CD4-positive, alpha-beta T cell (primary cell): Measurements from ENCODE around the gene PLPPR3. TPM values are rescaled to one million over a fixed set of nuclear protein-coding genes. Genes with fewer than 3 reads are reported as not detected.
A peak's percentile ranks its signal among the peaks of the same experiment; 100 is the strongest.
"Not testable (repeated sequence)": the region's sequence is repeated elsewhere in the genome, so short reads cannot be mapped to it uniquely, and the experiment has no call there.

Source experiments
- ATAC-seq: fragments of 200-7000 bp; cut with Tn5 transposase; one replicate; pipeline ENCODE4 v1.10.0; 2022; ENCODE audit warnings: mild to moderate bottlenecking; ENCODE audit not compliant: poor library complexity
- CTCF ChIA-PET: fragments of 350-600 bp; sonication (Branson Sonifier 250); formaldehyde crosslinking; loops from one replicate; lab custom pipeline; 2021; ENCODE audit warnings: antibody characterized with exemption, inconsistent platforms; lab: Charles Lee
- POLR2A ChIA-PET: fragments of 350-600 bp; sonication (Branson Sonifier 250); formaldehyde crosslinking; loops from one replicate; lab custom pipeline; 2021; ENCODE audit warnings: antibody characterized with exemption, inconsistent platforms; lab: Charles Lee
- DNase-seq, 14 experiments: peaks; one replicate each; pipeline ENCODE4 v3.0.0-alpha.2; 2013 to 2020; ENCODE audit warnings: mixed read lengths in 2 of 14
- H3K27ac ChIP-seq, 2 donors: one replicate each; pipeline versions ENCODE4 v1.5.1 to v1.7.0; 2013; ENCODE audit warnings: low read length in 2 of 2, low read depth in 1 of 2, mild to moderate bottlenecking in 1 of 2
- H3K27me3 ChIP-seq, 2 experiments: 1 replicate in 1 of 2; 2 replicates in 1 of 2; pipeline versions ENCODE4 v1.6.1 to v1.7.0; 2013; ENCODE audit warnings: low read length in 2 of 2, control low read depth in 1 of 2, mild to moderate bottlenecking in 1 of 2, moderate library complexity in 1 of 2; ENCODE audit not compliant: insufficient read depth in 2 of 2, control insufficient read depth in 1 of 2
- H3K36me3 ChIP-seq: one replicate; pipeline ENCODE4 v1.6.1; 2013; ENCODE audit warnings: low read length, control low read depth; ENCODE audit not compliant: insufficient read depth
- H3K4me1 ChIP-seq: one replicate; pipeline ENCODE4 v1.6.1; 2013; ENCODE audit warnings: low read length, control low read depth; ENCODE audit not compliant: insufficient read depth
- H3K4me3 ChIP-seq: one replicate; pipeline ENCODE4 v1.5.1; 2013; ENCODE audit warnings: mild to moderate bottlenecking, low read length, moderate library complexity
- H3K9me3 ChIP-seq, 2 experiments: 1 replicate in 1 of 2; 2 replicates in 1 of 2; pipeline versions ENCODE4 v1.6.1 to v1.7.0; 2013; ENCODE audit warnings: low read length in 2 of 2, mild to moderate bottlenecking in 2 of 2, control low read depth in 1 of 2, moderate library complexity in 1 of 2; ENCODE audit not compliant: control insufficient read depth in 1 of 2, insufficient read depth in 1 of 2
- H3K27ac Mint-ChIP-seq: one replicate; pipeline ENCODE4 v1.8.0; 2020; ENCODE audit warnings: mixed read lengths
- H3K27me3 Mint-ChIP-seq: one replicate; pipeline ENCODE4 v1.8.0; 2021; ENCODE audit warnings: mixed read lengths
- H3K36me3 Mint-ChIP-seq: one replicate; pipeline ENCODE4 v1.8.0; 2021; ENCODE audit warnings: low read depth, mixed read lengths
- H3K4me1 Mint-ChIP-seq: one replicate; pipeline ENCODE4 v1.8.0; 2021; ENCODE audit warnings: low read depth, mixed read lengths
- H3K4me3 Mint-ChIP-seq: one replicate; pipeline ENCODE4 v1.8.0; 2020; ENCODE audit warnings: mild to moderate bottlenecking, mixed read lengths
- H3K9me3 Mint-ChIP-seq: one replicate; pipeline ENCODE4 v1.8.0; 2020; ENCODE audit warnings: mixed read lengths
- CTCF ChIP-seq: fragments of 200-600 bp; IDR thresholded peaks from one replicate; pipeline ENCODE4 v1.8.0; 2022; ENCODE audit warnings: antibody characterized with exemption, mild to moderate bottlenecking
- intact Hi-C, 2 experiments: fragments of 100-400 bp; cut with DNase I in 1 of 2; cut with micrococcal nuclease in 1 of 2; formaldehyde crosslinking; loops; one replicate each; pipeline versions ENCODE4 v1.15.1 to v1.9.0; 2023 to 2025; cut with DNase I, micrococcal nuclease
- total RNA-seq, 174 experiments: library from RNA in 2 of 174; stranded (reverse) in 2 of 174; gene quantifications; one replicate each; pipeline ENCODE4 v1.2.3 and lab custom pipeline; 2021 to 2026

PLPPR3 gene
- total RNA-seq, 2 experiments from 2014 or later: not detected

DNA sequence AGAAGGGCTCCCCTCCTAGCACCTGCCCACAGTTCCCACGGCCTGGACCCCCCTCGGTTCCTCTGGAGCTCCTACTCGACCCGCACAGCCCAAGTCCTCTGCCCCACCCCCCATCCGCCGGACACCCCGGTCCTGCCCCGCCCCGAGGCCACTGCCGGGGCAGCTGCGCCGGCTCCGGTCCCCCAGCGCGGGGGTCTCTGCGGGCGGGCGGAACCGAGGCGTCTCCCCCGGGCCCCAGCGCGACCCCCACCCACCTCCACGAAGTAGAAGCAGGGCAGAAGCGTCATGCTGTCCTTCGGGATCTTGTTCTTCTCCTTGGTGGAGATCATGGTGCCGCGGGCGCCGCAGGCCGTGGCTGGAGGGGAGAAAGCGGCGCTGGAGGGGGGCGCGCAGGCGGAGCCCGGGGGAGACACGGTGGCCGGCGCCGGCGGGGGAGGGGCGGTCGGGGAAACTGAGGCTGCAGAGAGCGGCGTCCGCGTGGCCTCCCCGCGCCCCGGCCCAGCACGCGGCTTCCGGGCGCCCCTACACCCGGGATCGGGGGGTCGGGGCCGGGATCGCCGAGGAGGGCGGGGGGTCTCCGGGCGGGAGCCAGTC lies 427 bp downstream of the PLPPR3 start:
- no peaks in the 10 kb centered on the region for H3K9me3 Mint-ChIP-seq
- H3K27me3 Mint-ChIP-seq: peaks cover 16% of the 10 kb centered on the region
- H3K36me3 Mint-ChIP-seq: peaks cover 8% of the 10 kb centered on the region
- ATAC-seq: no peak
- Histone ChIP-seq H3K4me3 (no peak overlapping the region), H3K9me3 (peaks cover 0 to 4% of the 10 kb centered on the region in 2 experiments), H3K4me1 (peaks cover 6% of the 10 kb centered on the region), H3K27me3 (peaks cover 10 to 11% of the 10 kb centered on the region in 2 experiments), H3K36me3 (peaks cover 2% of the 10 kb centered on the region), H3K27ac (no peak overlapping the region)
- H3K4me1 Mint-ChIP-seq: no peaks in the 10 kb centered on the region
- no peak overlapping the region for H3K27ac Mint-ChIP-seq
- DNase-seq: no peak
- POLR2A ChIA-PET: no interaction called here
- intact Hi-C loops: no loop called here
- TF ChIP-seq CTCF: no peak
- CTCF ChIA-PET: no interaction called here
- no peak overlapping the region for H3K4me3 Mint-ChIP-seq

GRCh38 chr19:820212-820611 lies 1.5 kb downstream of the PLPPR3 start:
- H3K4me3 Mint-ChIP-seq, H3K36me3 ChIP-seq, intact Hi-C loops, H3K9me3 Mint-ChIP-seq, POLR2A ChIA-PET, DNase-seq, H3K4me1 ChIP-seq, H3K4me1 Mint-ChIP-seq, H3K27ac Mint-ChIP-seq, CTCF ChIA-PET, H3K27ac ChIP-seq, ATAC-seq, H3K9me3 ChIP-seq, H3K4me3 ChIP-seq: not testable (repeated sequence)
- Mint-ChIP-seq H3K36me3 (peaks cover 15% of the 10 kb centered on the region), H3K27me3 (peaks cover 16% of the 10 kb centered on the region)
- H3K27me3 ChIP-seq: peaks cover 10 to 11% of the 10 kb centered on the region in 2 experiments

DNA sequence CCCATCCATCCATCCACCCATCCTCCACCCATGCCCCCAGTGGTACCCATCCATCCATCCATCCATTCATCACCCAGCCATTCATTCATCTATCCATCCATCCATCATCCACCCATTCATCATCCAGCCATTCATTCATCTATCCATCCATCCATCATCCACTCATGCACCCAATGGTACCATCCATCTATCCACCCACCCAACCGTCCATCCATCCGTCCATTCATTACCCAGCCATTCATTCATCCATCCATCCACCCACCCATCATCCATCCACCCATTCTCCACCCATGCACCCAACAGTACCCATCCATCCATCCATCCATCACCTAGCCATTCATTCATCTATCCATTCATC lies 5.3 kb downstream of the PLPPR3 start:
- CTCF ChIA-PET: no interaction called here

More for the DNA sequence above, 5.3 kb downstream of the PLPPR3 start:
- ATAC-seq (no peak), DNase-seq (no peak)
- Mint-ChIP-seq H3K4me3 (no peak overlapping the region), H3K4me1 (no peaks in the 10 kb centered on the region), H3K36me3 (peaks cover 29% of the 10 kb centered on the region), H3K9me3 (no peaks in the 10 kb centered on the region), H3K27me3 (no peaks in the 10 kb centered on the region), H3K27ac (peak overlapping the region; percentile 64)
- no peak overlapping the region for H3K27ac ChIP-seq
- no peaks in the 10 kb centered on the region for H3K4me1 ChIP-seq
- H3K36me3 ChIP-seq: peaks cover 8% of the 10 kb centered on the region
- intact Hi-C loops: no loop called here
- H3K4me3 ChIP-seq: no peak overlapping the region
- no peak for TF ChIP-seq CTCF
- POLR2A ChIA-PET: no interaction called here
- no peaks in the 10 kb centered on the region for H3K27me3 ChIP-seq
- H3K9me3 ChIP-seq: peaks cover 0 to 7% of the 10 kb centered on the region in 2 experiments
